Ovary (tissue), 9 donors: ENCODE data around the gene CBX4. TPM values are rescaled to one million over a fixed set of nuclear protein-coding genes. Genes with fewer than 3 reads are reported as not detected.
A peak's percentile ranks its signal among the peaks of the same experiment; 100 is the strongest.

Experiments
- DNase-seq, 5 donors: peaks; one replicate each; pipeline ENCODE4 v3.0.0-alpha.2; 2019 to 2020
- H3K27ac ChIP-seq, 2 donors: fragments of 200-600 bp; one replicate each; pipeline versions ENCODE4 v1.5.1 to v1.8.0; 2019 to 2022
- H3K27me3 ChIP-seq: fragments of 200-600 bp; one replicate; pipeline ENCODE4 v1.8.0; 2022
- H3K36me3 ChIP-seq: fragments of 200-600 bp; sonication (generic); one replicate; pipeline ENCODE4 v1.5.1; 2019
- H3K4me1 ChIP-seq: one replicate; pipeline ENCODE4 v1.8.1; 2013; ENCODE audit warnings: mild to moderate bottlenecking, moderate library complexity; ENCODE audit not compliant: insufficient read depth
- H3K4me3 ChIP-seq: fragments of 200-600 bp; sonication (generic); one replicate; pipeline ENCODE4 v1.5.1; 2017
- H3K9me3 ChIP-seq, 2 donors: fragments of 200-600 bp in 1 of 2; sonication (generic) in 1 of 2; one replicate each; pipeline versions ENCODE4 v1.5.1 to v1.8.1; 2013 to 2019; ENCODE audit warnings: mild to moderate bottlenecking in 1 of 2, moderate library complexity in 1 of 2
- EP300 ChIP-seq: sonication (generic); formaldehyde crosslinking; IDR thresholded peaks from one replicate; pipeline ENCODE4 v1.6.1; 2017; ENCODE audit warnings: antibody characterized with exemption
- POLR2A ChIP-seq: fragments of 450-650 bp; IDR thresholded peaks from one replicate; pipeline ENCODE4 v1.6.1; 2017; ENCODE audit warnings: antibody characterized with exemption, mild to moderate bottlenecking, moderate library complexity
- WGBS, 3 donors: extraction: QIAGEN DNeasy Blood & Tissue Kit in 1 of 3; methylation state at CpG; one replicate each; pipeline versions ENCODE4 v1.1.5 to v1.1.7; 2013 to 2017; 5-methylcytosine and 5-hydroxymethylcytosine counted together
- intact Hi-C, 4 donors: fragments of 100-400 bp; cut with DNase I; formaldehyde crosslinking; loops; one replicate each; pipeline versions ENCODE4 v1.11.0 to v1.15.1; 2022 to 2023
- polyA plus RNA-seq, 2 donors: library from polyadenylated mRNA; stranded (reverse); fragments of 200-250 nt in 1 of 2; fragments of 350-450 nt in 1 of 2; fragmentation: Illumina TruSeq in 1 of 2; extraction: RNeasy Lipid Tissue Mini Kit (QIAGEN cat#74804) in 1 of 2; gene quantifications; one replicate each; pipeline ENCODE4 v1.2.3, GENCODE V29; 2013 to 2014
- total RNA-seq, 7 donors: library from RNA; depleted of rRNA in 2 of 7; stranded (reverse); fragments of >200 nt in 2 of 7; fragmentation: NEBNext Ultra II Directional in 3 of 7; extraction: Animal tissue kit (Norgen Biotek cat#: 25700) in 3 of 7; gene quantifications; one replicate each; pipeline versions ENCODE4 v1.1.0 to v1.2.4, GENCODE V29; 2016 to 2023
- TF ChIP-seq, protein P1 (sequence below), 3 donors: fragments of 450-650 bp in 2 of 3; fragments of 200-600 bp in 1 of 3; IDR thresholded peaks; one replicate each; pipeline versions ENCODE4 v1.5.1 to v1.8.0; 2016 to 2022; ENCODE audit warnings: antibody characterized with exemption in 3 of 3, mild to moderate bottlenecking in 1 of 3
- donor health status: DM: no; HTN: no; CAD: no; lungs with moderate emphysema.
- donor health status: DM: no; HTN: no; CAD: no.
- donor health status: Bipolar disorder and iron deficiency.
- donor health status: DM: yes; HTN: yes; CAD: no.
- donor health status: DM: no; HTN: no; CAD: no.
- donor health status: DM: yes; HTN: yes; CAD: no.

Gene CBX4
- total and polyA plus RNA-seq, 9 donors = 5.5 to 27.9 (median 16.0) TPM

DNA sequence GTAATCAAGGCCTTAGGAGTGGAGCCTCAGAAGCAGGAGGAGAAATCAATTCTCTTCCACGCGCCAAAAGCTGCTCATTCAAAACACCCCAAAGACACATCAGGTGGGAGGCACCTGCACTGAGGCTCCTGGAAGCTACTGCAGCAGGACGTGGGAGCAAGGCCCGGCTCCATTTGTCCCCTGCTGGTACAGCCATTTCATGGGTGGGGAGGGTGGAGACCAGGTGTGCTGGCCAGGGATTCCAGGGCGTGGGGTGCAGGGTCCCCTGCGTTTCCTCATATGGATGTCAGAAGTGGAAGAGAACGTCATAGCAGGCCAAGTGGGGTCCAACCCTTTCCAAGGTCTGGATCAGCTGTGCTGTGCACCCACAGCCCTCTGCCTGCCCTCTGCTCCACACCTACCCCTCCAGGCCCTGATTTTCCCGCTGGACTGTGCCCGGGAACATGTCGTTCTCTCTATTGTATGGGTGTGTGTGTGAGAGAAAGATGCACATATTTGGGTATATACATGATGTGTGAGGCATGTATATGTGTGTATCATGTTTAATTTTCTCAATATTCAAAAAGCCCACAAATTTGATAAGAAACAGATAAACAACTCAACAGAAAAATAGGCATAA is 39.2 kb upstream of the CBX4 start:
- WGBS, 3 donors = 81 to 87% (median 82%) methylated on average over 10 of the region's 10 CpGs
- intact Hi-C loops = no loop called here
- no peak for DNase-seq

DNA sequence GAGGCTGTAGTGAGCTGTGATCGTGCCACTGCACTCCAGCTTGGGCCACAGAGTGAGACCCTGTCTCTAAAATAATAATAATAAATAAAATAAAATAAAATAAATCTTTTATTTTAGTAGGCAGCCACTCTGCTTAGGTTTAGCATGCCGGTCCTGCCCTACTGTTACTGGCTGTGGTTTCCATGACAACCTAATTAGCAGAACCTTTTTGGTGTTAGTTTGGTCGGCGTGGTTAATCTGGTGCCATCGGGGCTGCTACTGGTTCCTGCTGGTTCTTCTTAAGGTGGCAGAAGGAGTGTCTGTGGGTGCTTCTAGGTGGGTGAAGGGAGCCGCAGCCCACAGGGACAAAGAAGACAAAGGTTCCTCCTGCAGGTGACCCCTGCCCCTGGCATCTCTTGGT is 37.8 kb upstream of the CBX4 start:
- Histone ChIP-seq H3K36me3 (no peaks in the 10 kb centered on the region), H3K4me3 (no peak overlapping the region), H3K27ac (no peak overlapping the region), H3K4me1 (no peaks in the 10 kb centered on the region), H3K27me3 (no peaks in the 10 kb centered on the region), H3K9me3 (no peaks in the 10 kb centered on the region)
- peak in 1 of 5 donors; percentile 19 for DNase-seq
- intact Hi-C loops = no loop called here
- no peak for TF ChIP-seq POLR2A
- TF ChIP-seq, protein P1, sequence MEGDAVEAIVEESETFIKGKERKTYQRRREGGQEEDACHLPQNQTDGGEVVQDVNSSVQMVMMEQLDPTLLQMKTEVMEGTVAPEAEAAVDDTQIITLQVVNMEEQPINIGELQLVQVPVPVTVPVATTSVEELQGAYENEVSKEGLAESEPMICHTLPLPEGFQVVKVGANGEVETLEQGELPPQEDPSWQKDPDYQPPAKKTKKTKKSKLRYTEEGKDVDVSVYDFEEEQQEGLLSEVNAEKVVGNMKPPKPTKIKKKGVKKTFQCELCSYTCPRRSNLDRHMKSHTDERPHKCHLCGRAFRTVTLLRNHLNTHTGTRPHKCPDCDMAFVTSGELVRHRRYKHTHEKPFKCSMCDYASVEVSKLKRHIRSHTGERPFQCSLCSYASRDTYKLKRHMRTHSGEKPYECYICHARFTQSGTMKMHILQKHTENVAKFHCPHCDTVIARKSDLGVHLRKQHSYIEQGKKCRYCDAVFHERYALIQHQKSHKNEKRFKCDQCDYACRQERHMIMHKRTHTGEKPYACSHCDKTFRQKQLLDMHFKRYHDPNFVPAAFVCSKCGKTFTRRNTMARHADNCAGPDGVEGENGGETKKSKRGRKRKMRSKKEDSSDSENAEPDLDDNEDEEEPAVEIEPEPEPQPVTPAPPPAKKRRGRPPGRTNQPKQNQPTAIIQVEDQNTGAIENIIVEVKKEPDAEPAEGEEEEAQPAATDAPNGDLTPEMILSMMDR (IDR thresholded peaks at IDR 0.05) = no peak
- TF ChIP-seq EP300 = no peak
- 79 to 83% (median 81%) methylated on average over 6 of the region's 6 CpGs for WGBS, 3 donors

More for the DNA sequence above, 39.2 kb upstream of the CBX4 start:
- no peaks in the 10 kb centered on the region for H3K9me3 ChIP-seq
- no peak overlapping the region for H3K27ac ChIP-seq
- no peaks in the 10 kb centered on the region for H3K27me3 ChIP-seq
- no peaks in the 10 kb centered on the region for H3K36me3 ChIP-seq
- H3K4me3 ChIP-seq = no peak overlapping the region
- no peaks in the 10 kb centered on the region for H3K4me1 ChIP-seq
- TF ChIP-seq EP300 (no peak), POLR2A (no peak)
- TF ChIP-seq, protein P1 (IDR thresholded peaks at IDR 0.05) = no peak

DNA sequence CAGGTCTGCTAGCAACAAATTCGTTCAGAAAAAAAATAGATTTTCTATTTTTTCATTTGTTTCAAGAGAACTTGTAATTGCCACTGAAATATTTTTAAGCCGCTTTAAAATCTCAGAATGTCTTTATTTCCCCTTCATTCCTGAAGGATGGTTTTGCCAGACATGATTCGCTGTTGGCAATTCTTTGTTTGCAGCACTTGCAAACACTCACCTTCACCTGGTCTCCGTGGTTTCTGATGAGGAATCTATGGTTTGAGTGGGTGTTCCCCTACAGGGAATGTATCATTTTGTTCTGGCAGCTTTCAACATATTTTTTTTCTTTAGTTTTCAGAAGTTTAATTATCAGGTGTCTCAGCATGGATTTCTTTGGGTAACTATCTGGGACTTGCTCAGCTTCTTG is 36.3 kb upstream of the CBX4 start:
- 78 to 82% (median 78%) methylated on average over 4 of the region's 4 CpGs for WGBS, 3 donors
- H3K4me3 ChIP-seq = no peak overlapping the region
- no peak for DNase-seq
- H3K36me3 ChIP-seq = no peaks in the 10 kb centered on the region
- H3K27me3 ChIP-seq = no peaks in the 10 kb centered on the region
- H3K4me1 ChIP-seq = no peaks in the 10 kb centered on the region
- H3K27ac ChIP-seq = no peak overlapping the region
- H3K9me3 ChIP-seq = no peaks in the 10 kb centered on the region
- intact Hi-C loops = no loop called here
- TF ChIP-seq, protein P1 (IDR thresholded peaks at IDR 0.05) = no peak
- TF ChIP-seq EP300 = no peak
- no peak for TF ChIP-seq POLR2A

DNA sequence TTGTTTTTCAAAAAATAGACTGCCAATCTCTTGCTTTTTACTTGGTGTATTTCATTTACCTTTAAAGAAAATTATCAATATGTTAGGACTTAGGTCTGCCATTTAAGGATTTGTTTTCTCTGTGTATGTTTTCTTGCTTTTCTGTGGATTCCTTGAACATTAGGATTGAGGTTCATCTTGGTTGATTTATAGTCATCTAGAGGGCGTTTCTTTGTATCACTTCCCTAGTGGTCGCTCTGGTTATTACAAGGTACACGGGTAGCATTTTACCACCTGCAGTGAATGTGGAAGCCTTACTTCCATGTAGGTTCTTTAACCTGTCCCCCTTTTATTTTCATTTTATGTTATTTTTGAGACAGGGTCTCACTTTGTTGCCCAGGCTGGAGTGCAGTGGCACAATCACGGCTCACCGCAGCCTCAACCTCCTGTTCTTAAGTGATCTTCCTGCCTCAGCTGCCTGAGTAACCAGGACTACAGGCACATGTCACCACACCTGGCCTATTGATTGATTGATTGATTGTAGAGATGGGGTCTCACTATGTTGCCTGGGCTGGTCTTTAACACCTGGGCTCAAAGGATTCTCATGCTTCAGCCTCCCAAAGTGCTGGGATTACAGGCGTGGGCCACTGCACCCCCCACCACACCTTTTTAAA is 35.2 kb upstream of the CBX4 start:
- Histone ChIP-seq H3K27ac (no peak overlapping the region), H3K36me3 (no peaks in the 10 kb centered on the region), H3K4me3 (no peak overlapping the region), H3K4me1 (no peaks in the 10 kb centered on the region), H3K27me3 (no peaks in the 10 kb centered on the region), H3K9me3 (no peaks in the 10 kb centered on the region)
- TF ChIP-seq POLR2A = no peak
- TF ChIP-seq, protein P1 (IDR thresholded peaks at IDR 0.05) = no peak
- TF ChIP-seq EP300 = no peak
- intact Hi-C loops = no loop called here
- DNase-seq = no peak
- 39 to 43% (median 41%) methylated on average over 6 of the region's 6 CpGs for WGBS, 3 donors
